ENCODE data around the gene PSME2.
"Not testable (repeated sequence)": the region's sequence is repeated elsewhere in the genome, so short reads cannot be mapped to it uniquely, and the experiment has no call there.

PSME2 gene

DNA sequence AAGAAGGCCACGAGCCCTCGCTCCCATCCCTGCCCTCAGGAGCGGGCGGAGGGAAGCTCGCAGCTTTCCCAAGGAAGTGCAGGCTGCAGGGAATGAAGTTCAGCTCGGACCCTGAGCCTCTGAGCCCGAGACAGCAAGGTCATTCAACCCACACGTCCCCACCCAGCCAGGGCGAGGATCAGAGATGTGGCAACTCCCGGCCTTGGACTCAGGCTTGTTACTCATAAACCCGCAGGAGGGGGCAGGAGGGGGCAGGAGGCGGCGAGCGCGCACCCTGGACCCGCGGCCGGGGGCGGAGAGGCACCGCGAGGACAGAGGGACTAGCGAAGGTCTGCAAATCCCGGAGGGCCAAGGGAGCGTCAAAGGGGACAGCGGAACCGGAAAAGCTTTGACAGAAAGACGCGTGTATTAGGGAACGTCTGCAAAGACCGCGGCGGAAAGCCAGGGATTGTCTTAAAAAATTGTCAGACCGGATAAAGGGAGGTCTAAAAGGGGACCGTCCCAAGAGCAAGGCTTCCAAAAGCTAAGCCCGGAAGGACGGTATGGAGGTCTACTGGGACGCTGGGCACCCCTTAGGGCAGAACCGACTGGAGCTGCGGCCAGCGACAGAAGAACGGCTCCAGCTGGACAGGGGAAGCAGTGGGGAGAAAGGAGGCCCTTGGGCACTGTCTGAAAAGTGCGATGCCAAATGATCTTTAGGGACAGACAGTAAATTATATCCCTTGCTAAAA, 32.4 kb downstream of the PSME2 start:
- DNase-seq = peak; percentile 91 to 92
- TF ChIP-seq POLR2A (IDR thresholded peaks at IDR 0.05; ENCODE audit: low read length) (peak; percentile 88), GATA1 (IDR thresholded peaks at IDR 0.05; ENCODE audit: low read depth, low read length) (no peak)

DNA sequence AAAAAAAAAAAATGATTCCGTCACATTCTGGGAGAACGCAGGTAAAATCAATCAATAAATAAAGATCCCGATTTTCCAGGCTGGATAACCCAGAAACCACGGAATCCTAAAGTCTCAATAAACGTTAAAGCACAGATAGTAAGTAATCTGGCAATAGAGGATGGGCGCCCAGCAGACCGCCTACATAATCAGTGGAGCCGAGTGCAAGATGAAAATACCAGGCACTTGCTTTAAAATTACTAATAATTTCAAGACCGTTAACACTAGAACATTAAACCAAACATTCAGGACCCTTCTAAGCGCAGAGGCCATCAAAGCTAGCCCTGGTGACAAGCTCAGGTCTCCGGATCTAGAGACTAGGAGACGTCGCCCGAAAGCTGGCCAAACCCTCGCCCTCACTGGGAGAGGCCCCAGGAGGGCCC, 33.0 kb downstream of the PSME2 start:
- TF ChIP-seq GATA1 (IDR thresholded peaks at IDR 0.05; ENCODE audit: low read depth, low read length) = no peak

GRCh38 chr14:24110523-24110922, 35.9 kb downstream of the PSME2 start:
- DNase-seq = no peak
- TF ChIP-seq GATA1 (IDR thresholded peaks at IDR 0.05; ENCODE audit: low read depth, low read length) = no peak
- no peak for TF ChIP-seq POLR2A (IDR thresholded peaks at IDR 0.05; ENCODE audit: low read length)

More for the DNA sequence above, 33.0 kb downstream of the PSME2 start:
- no peak for DNase-seq

DNA sequence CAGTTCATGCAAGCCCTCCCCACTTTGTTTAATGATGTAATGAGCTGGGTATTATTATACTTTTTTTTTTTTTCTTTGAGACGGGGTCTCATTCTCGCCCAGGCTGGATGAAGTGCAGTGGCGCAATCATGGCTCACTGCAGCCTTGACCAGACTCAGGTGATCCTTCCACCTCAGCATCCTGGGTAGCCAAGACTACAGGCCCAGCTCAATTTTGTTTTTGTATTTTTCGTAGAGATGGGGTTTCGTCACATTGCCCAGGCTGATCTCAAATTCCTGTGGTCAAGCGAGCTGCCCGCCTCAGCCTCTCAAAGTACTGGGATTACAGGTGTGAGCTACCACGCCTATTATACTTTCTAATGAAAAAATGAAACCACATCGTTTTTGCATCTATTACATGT, 36.4 kb downstream of the PSME2 start:
- DNase-seq = no peak
- TF ChIP-seq GATA1 (IDR thresholded peaks at IDR 0.05; ENCODE audit: low read depth, low read length) = no peak
- no peak for TF ChIP-seq POLR2A (IDR thresholded peaks at IDR 0.05; ENCODE audit: low read length)

DNA sequence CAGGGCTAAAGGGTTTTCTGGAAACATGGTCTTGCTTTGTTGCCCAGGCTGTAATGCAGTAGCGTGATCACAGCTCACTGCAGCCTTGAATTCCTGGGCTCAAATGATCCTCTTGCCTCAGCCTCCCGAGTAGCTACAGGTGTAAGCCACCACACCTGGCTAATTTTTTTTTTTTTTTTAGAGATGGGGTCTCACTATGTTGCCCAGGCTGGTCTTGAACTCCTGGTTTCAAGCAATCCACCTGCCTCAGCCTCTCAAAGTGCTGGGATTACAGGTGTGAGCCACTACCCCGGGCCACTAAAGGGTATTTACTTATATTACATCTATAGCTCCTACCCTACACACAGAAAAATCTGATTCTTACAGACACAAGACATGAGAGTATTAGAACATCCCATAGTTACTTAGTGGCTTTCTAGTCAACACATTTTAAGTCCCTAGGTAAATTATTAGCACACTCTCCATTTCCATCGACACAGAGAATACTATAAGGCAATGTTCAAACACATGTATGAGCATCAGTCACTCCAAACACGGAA, 38.0 kb downstream of the PSME2 start:
- TF ChIP-seq GATA1 (IDR thresholded peaks at IDR 0.05; ENCODE audit: low read depth, low read length) = no peak
- no peak for TF ChIP-seq POLR2A (IDR thresholded peaks at IDR 0.05; ENCODE audit: low read length)
- DNase-seq = no peak

- TF ChIP-seq POLR2A (IDR thresholded peaks at IDR 0.05; ENCODE audit: low read length) = no peak
- TF ChIP-seq GATA1 (IDR thresholded peaks at IDR 0.05; ENCODE audit: low read depth, low read length) = no peak
These were observed 39.6 kb downstream of the PSME2 start for GRCh38 chr14:24106672-24107271.

DNA sequence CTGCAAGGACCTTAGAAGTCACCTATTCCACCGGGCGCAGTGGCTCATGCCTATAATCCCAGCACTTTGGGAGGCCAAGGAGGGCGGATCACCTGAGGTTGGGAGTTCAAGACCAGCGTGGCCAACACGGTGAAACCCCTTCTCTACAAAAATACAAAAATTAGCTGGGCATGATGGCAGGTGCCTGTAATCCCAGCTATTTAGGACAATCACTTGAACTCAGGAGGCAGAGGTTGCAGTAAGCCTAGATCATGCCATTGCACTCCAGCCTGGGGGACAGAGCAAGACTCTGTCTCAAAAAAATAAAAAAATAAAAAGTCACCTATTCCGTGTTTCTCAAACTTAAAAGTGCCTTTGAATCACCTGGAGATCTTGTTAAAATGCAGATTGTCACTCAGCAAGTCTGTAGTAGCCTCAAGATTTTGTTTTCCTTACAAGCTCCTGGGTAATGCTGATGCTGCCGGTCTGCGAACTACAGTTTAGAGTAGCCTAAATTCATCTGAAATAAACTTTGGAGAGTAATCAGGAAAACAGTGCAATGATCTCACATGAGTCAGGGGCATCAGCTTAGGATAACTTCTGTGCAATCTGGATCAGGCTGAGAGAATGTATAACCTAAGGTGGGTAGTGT, 40.7 kb downstream of the PSME2 start:
- DNase-seq = not testable (repeated sequence)

More at GRCh38 chr14:24106672-24107271, 39.6 kb downstream of the PSME2 start:
- no peak for DNase-seq

DNA sequence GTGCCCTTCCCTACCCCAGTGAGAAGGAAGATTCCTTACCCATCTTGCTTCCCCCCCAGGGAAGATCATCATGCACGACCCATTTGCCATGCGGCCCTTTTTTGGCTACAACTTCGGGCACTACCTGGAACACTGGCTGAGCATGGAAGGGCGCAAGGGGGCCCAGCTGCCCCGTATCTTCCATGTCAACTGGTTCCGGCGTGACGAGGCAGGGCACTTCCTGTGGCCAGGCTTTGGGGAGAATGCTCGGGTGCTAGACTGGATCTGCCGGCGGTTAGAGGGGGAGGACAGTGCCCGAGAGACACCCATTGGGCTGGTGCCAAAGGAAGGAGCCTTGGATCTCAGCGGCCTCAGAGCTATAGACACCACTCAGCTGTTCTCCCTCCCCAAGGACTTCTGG, 43.0 kb downstream of the PSME2 start:
- DNase-seq = no peak
- TF ChIP-seq POLR2A (IDR thresholded peaks at IDR 0.05; ENCODE audit: low read length) (no peak), GATA1 (IDR thresholded peaks at IDR 0.05; ENCODE audit: low read depth, low read length) (no peak)

GRCh38 chr14:24102357-24103048, 43.9 kb downstream of the PSME2 start:
- no peak for DNase-seq
- TF ChIP-seq POLR2A (IDR thresholded peaks at IDR 0.05; ENCODE audit: low read length) (no peak), GATA1 (IDR thresholded peaks at IDR 0.05; ENCODE audit: low read depth, low read length) (no peak)

- no peak for TF ChIP-seq GATA1 (IDR thresholded peaks at IDR 0.05; ENCODE audit: low read depth, low read length)
- TF ChIP-seq POLR2A (IDR thresholded peaks at IDR 0.05; ENCODE audit: low read length) = no peak
- no peak for DNase-seq
These were observed 45.4 kb downstream of the PSME2 start for GRCh38 chr14:24100982-24101494.

DNA sequence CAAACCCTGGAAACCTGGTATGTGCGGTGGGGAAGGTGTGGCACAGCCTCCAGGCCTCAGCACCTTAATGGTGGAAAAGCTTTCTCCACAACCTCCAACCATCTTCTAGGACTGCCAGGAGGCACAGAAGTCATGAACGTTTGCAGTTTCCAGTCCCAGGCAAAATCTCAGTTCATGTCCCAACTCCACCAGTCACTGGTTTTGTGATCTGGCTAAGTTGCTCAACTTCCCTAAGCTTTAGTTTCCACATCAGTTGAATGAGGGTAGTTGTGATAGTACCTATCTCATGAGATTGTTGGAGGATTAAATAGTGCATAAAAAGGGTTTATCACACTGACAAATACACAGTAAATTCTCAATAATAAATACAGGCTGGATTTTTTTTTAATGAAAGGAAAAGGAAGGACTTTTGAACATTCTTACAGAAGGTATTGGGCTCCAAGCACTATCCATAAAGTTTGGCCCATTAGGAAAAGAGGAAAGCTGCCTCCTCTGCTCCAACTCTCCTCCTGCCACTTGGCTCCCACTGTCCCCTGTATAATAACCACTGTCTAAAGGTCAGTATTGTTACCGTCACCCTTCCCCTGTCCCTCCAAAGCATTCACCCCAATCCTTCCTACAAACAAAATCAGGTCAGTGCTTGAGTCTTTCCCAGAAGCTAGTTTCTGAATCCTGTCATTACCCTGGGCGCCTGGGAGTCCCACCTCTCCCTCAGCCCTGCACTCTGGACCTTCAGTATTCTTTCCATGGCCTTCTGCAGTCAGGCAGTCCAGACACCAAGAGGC, 46.0 kb downstream of the PSME2 start:
- TF ChIP-seq GATA1 (IDR thresholded peaks at IDR 0.05; ENCODE audit: low read depth, low read length) = no peak
- no peak for DNase-seq

GRCh38 chr14:24098927-24099813, 47.2 kb downstream of the PSME2 start:
- no peak for TF ChIP-seq GATA1 (IDR thresholded peaks at IDR 0.05; ENCODE audit: low read depth, low read length)
- no peak for TF ChIP-seq POLR2A (IDR thresholded peaks at IDR 0.05; ENCODE audit: low read length)
- no peak for DNase-seq
